Measurements from ENCODE around the gene NOP53. TPM values are rescaled to one million over a fixed set of nuclear protein-coding genes. Genes with fewer than 3 reads are reported as not detected.
A peak's percentile ranks its signal among the peaks of the same experiment; 100 is the strongest.
"Not testable (repeated sequence)": the region's sequence is repeated elsewhere in the genome, so short reads cannot be mapped to it uniquely, and the experiment has no call there.

NOP53 gene
- total RNA-seq, 6 donors from 2014 or later: 261 to 432 (median 282) TPM

- DNase-seq: peak in 1 of 2 donors; percentile 79
- peak overlapping the region in 2 of 4 donors; percentile 4 to 28 for H3K4me3 ChIP-seq
- H3K27ac ChIP-seq: peak overlapping the region in 3 of 4 donors; percentile 61 to 89 (median 76)
- WGBS, 2 donors: 77 to 82% methylated on average over 14 to 24 of the region's 32 CpGs
- peaks cover 0 to 30% (median 12%) of the 10 kb centered on the region in 4 donors for H3K36me3 ChIP-seq
- peaks cover 50 to 59% (median 54%) of the 10 kb centered on the region in 4 donors for H3K4me1 ChIP-seq
- TF ChIP-seq EP300 (IDR thresholded peaks at IDR 0.05): no peak
- no peak for TF ChIP-seq POLR2A (IDR thresholded peaks at IDR 0.05)
- no peak for TF ChIP-seq POLR2AphosphoS5 (IDR thresholded peaks at IDR 0.05)
- TF ChIP-seq, protein P1, sequence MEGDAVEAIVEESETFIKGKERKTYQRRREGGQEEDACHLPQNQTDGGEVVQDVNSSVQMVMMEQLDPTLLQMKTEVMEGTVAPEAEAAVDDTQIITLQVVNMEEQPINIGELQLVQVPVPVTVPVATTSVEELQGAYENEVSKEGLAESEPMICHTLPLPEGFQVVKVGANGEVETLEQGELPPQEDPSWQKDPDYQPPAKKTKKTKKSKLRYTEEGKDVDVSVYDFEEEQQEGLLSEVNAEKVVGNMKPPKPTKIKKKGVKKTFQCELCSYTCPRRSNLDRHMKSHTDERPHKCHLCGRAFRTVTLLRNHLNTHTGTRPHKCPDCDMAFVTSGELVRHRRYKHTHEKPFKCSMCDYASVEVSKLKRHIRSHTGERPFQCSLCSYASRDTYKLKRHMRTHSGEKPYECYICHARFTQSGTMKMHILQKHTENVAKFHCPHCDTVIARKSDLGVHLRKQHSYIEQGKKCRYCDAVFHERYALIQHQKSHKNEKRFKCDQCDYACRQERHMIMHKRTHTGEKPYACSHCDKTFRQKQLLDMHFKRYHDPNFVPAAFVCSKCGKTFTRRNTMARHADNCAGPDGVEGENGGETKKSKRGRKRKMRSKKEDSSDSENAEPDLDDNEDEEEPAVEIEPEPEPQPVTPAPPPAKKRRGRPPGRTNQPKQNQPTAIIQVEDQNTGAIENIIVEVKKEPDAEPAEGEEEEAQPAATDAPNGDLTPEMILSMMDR (IDR thresholded peaks at IDR 0.05): no peak
- H3K9me3 ChIP-seq: no peaks in the 10 kb centered on the region
- H3K27me3 ChIP-seq: no peaks in the 10 kb centered on the region
- no peak for ATAC-seq (ENCODE audit: low FRiP score in 2 of 2)
These were observed 28.9 kb upstream of the NOP53 start for GRCh38 chr19:47716270-47716937.

DNA sequence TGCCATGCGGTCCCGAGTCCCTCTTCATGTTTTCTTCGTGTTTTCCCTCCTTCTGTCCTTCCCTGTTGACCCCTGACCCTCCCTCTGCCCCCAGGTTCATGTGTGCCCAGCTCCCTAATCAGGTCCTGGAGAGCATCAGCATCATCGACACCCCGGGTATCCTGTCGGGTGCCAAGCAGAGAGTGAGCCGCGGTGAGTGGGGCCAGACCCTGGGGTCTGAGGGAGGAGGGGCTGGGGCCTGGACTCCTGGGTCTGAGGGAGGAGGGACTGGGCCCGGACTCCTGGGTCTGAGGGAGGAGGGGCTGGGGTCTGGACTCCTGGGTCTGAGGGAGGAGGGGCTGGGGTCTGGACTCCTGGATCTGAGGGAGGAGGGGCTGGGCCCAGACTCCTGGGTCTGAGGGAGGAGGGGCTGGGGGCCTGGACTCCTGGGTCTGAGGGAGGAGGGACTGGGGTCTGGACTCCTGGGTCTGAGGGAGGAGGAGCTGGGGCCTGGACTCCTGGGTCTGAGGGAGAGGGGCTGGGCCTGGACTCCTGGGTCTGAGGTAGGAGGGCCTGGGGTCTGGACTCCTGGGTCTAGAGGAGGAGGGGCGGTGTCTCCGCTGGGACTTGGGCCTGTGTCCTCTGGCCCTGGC is 26.8 kb upstream of the NOP53 start:
- Histone ChIP-seq H3K4me3 (peak overlapping the region in 1 of 4 donors; percentile 30), H3K27ac (peak overlapping the region; percentile 75 to 89 (median 88)), H3K36me3 (peaks cover 0 to 38% (median 12%) of the 10 kb centered on the region in 4 donors), H3K4me1 (peaks cover 53 to 68% (median 61%) of the 10 kb centered on the region in 4 donors)
- not testable (repeated sequence) for H3K9me3 ChIP-seq; H3K27me3 ChIP-seq; DNase-seq; ATAC-seq (ENCODE audit: low FRiP score in 2 of 2)
- 60 to 78% methylated on average over 10 of the region's 11 CpGs for WGBS, 2 donors

DNA sequence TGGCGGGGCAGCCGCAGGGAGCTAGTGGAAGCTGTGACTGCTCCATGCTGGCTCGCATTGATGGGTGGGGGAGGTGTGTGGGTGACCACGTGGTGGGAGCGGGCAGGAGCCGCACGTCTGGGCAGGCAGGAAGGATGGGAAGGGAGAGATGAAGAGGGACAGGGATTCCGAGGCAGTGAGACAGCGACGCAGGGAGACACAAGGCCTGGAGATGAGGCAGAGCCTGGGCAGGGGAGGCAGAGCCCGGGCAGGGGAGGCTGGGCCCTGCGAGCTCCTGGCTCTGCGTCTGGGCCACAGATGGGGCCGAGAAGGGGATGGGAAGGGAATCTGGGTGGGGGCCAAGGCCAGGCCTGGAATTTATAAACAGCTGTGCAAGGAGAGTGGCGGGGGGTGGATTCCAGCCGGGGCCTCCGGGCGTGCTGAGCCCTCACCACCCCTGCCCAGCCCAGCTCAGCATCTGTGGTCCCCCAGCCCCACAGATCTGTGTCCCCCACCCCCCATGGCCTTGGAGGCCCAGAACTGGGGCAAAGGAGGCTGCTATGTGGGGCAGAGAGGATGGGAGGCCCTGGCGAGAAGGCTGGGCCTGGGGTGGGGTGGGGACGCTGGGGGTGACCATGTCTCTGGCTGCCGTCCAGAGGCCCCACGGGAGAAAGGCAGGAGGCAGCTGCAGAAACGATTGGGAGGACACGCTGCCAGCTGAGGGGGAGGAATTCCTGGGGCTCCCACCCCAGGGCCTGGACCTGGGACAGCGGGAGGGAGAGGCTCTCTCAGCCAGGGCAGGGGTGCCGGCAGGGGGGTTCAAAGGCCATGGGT is 26.1 kb upstream of the NOP53 start:
- H3K27ac ChIP-seq: peak overlapping the region; percentile 75 to 89 (median 88)
- H3K4me1 ChIP-seq: peaks cover 55 to 74% (median 67%) of the 10 kb centered on the region in 4 donors
- H3K27me3 ChIP-seq: no peaks in the 10 kb centered on the region
- 41 to 42% methylated on average over 20 to 26 of the region's 26 CpGs for WGBS, 2 donors
- peak; percentile 82 to 91 for ATAC-seq (ENCODE audit: low FRiP score in 2 of 2)
- DNase-seq: peak; percentile 54 to 87
- peak overlapping the region in 1 of 4 donors; percentile 30 for H3K4me3 ChIP-seq
- peaks cover 0 to 41% (median 12%) of the 10 kb centered on the region in 4 donors for H3K36me3 ChIP-seq
- TF ChIP-seq POLR2AphosphoS5 (IDR thresholded peaks at IDR 0.05) (peak; percentile 55 to 76), POLR2A (IDR thresholded peaks at IDR 0.05) (no peak)
- no peaks in the 10 kb centered on the region for H3K9me3 ChIP-seq

- Histone ChIP-seq H3K27me3 (no peaks in the 10 kb centered on the region), H3K4me1 (peaks cover 66 to 73% (median 67%) of the 10 kb centered on the region in 4 donors), H3K36me3 (peaks cover 0 to 49% (median 14%) of the 10 kb centered on the region in 4 donors), H3K9me3 (no peaks in the 10 kb centered on the region), H3K27ac (peak overlapping the region; percentile 75 to 89 (median 88)), H3K4me3 (peak overlapping the region in 1 of 4 donors; percentile 10)
- ATAC-seq (ENCODE audit: low FRiP score in 2 of 2) (no peak), DNase-seq (no peak)
- TF ChIP-seq POLR2A (IDR thresholded peaks at IDR 0.05): no peak
- TF ChIP-seq EP300 (IDR thresholded peaks at IDR 0.05): no peak
- TF ChIP-seq, protein P1 (IDR thresholded peaks at IDR 0.05): no peak
- no peak for TF ChIP-seq POLR2AphosphoS5 (IDR thresholded peaks at IDR 0.05)
- WGBS, 2 donors: 88 to 92% methylated on average over 11 to 14 of the region's 14 CpGs
These were observed 24.5 kb upstream of the NOP53 start for GRCh38 chr19:47720669-47721422.

GRCh38 chr19:47723581-47723940 is 21.8 kb upstream of the NOP53 start:
- Histone ChIP-seq H3K36me3 (peaks cover 0 to 50% (median 13%) of the 10 kb centered on the region in 4 donors), H3K27ac (peak overlapping the region; percentile 56 to 82 (median 79)), H3K27me3 (no peaks in the 10 kb centered on the region), H3K9me3 (no peaks in the 10 kb centered on the region), H3K4me1 (peaks cover 66 to 77% (median 72%) of the 10 kb centered on the region in 4 donors), H3K4me3 (peak overlapping the region in 1 of 4 donors; percentile 8)
- DNase-seq (peak in 1 of 2 donors; percentile 92), ATAC-seq (ENCODE audit: low FRiP score in 2 of 2) (peak in 1 of 2 donors; percentile 59)
- peak in 1 of 2 donors; percentile 20 for TF ChIP-seq POLR2AphosphoS5 (IDR thresholded peaks at IDR 0.05)
- TF ChIP-seq, protein P1 (IDR thresholded peaks at IDR 0.05): no peak
- 29 to 35% methylated on average over 7 of the region's 7 CpGs for WGBS, 2 donors
